Fibroblast of skin of right quadriceps (primary cell): ENCODE measurements around the gene MNDA.

Source experiments
- DNase-seq: peaks from one replicate; pipeline ENCODE4 v3.0.0-alpha.2; 2013

MNDA gene

GRCh38 chr1:158830904-158831507 is at the start of gene MNDA:
Gene MNDA, plus strand, starts transcription at chr1:158831351. Its CDS starts 10,803 bp downstream, at chr1:158842154.
- DNase-seq = no peak

- DNase-seq = no peak
Observed at GRCh38 chr1:158793604-158794003, 37.5 kb upstream of the MNDA start.

- no peak for DNase-seq
Observed at GRCh38 chr1:158794247-158794646, 36.9 kb upstream of the MNDA start.

- DNase-seq = no peak
Observed at GRCh38 chr1:158798531-158798930, 32.6 kb upstream of the MNDA start.

GRCh38 chr1:158799689-158800088 is 31.5 kb upstream of the MNDA start:
- DNase-seq = no peak

- DNase-seq = no peak
Observed at GRCh38 chr1:158800526-158800925, 30.6 kb upstream of the MNDA start.

GRCh38 chr1:158801396-158801795 is 29.8 kb upstream of the MNDA start:
- DNase-seq = no peak

GRCh38 chr1:158803678-158804077 is 27.5 kb upstream of the MNDA start:
- no peak for DNase-seq

- no peak for DNase-seq
Observed at GRCh38 chr1:158806916-158807536, 24.1 kb upstream of the MNDA start.

GRCh38 chr1:158809256-158809655 is 21.9 kb upstream of the MNDA start:
- no peak for DNase-seq

GRCh38 chr1:158809862-158810261 is 21.3 kb upstream of the MNDA start:
- DNase-seq = no peak

- no peak for DNase-seq
Observed at GRCh38 chr1:158810311-158810710, 20.8 kb upstream of the MNDA start.

- DNase-seq = no peak
Observed at GRCh38 chr1:158812336-158812735, 18.8 kb upstream of the MNDA start.

- no peak for DNase-seq
Observed at GRCh38 chr1:158813164-158813563, 18.0 kb upstream of the MNDA start.

- no peak for DNase-seq
Observed at GRCh38 chr1:158814970-158815369, 16.2 kb upstream of the MNDA start.

GRCh38 chr1:158818560-158818959 is 12.6 kb upstream of the MNDA start:
- DNase-seq = no peak

- DNase-seq = no peak
Observed at GRCh38 chr1:158818975-158819431, 12.1 kb upstream of the MNDA start.

- DNase-seq = no peak
Observed at GRCh38 chr1:158819461-158820443, 11.4 kb upstream of the MNDA start.

- no peak for DNase-seq
Observed at GRCh38 chr1:158821723-158822122, 9.4 kb upstream of the MNDA start.

- no peak for DNase-seq
Observed at GRCh38 chr1:158830074-158830677, 975 bp upstream of the MNDA start.

- no peak for DNase-seq
Observed at GRCh38 chr1:158833264-158833663, 2.1 kb downstream of the MNDA start.

- DNase-seq = no peak
Observed at GRCh38 chr1:158836038-158836437, 4.9 kb downstream of the MNDA start.

- no peak for DNase-seq
Observed at GRCh38 chr1:158838660-158839059, 7.5 kb downstream of the MNDA start.
